ENCODE measurements around the gene DOCK8.

DNA sequence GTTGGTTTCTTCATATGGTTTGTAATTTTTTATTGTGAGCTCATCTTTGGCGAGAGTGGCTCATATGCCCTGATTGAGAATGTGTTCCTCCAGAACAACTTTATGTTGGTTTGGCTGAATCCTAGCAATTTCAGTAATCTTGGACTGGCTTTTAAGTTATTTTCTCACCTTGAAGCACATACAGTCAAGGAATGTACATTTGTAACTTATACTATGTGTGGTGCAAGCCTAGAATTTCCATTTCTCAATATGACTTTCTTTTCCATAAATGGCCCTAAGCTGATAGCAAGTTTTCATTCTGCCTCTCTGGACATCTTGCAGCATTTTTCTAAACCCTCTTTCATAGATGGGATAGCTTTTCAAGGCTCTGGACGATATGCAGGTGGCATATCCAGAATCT is 247.5 kb downstream of the DOCK8 start:
- TF ChIP-seq RCOR1 (IDR thresholded peaks at IDR 0.05; ENCODE audit: insufficient replicate concordance, low read length) (no peak), CTCF (conservative IDR thresholded peaks at IDR 0.05; ENCODE audit: low read depth, low read length) (no peak), POLR2A (IDR thresholded peaks at IDR 0.05; ENCODE audit: low read depth, low read length) (no peak), CEBPB (IDR thresholded peaks at IDR 0.05; ENCODE audit: low read depth, low read length) (no peak), RFX5 (IDR thresholded peaks at IDR 0.05; ENCODE audit: low read depth, low read length) (no peak), SMC3 (IDR thresholded peaks at IDR 0.05; ENCODE audit: low read depth, low read length) (no peak), NFE2L2 (IDR thresholded peaks at IDR 0.05; ENCODE audit: low read depth, low read length) (no peak), MAFK (IDR thresholded peaks at IDR 0.05; ENCODE audit: low read depth, low read length) (no peak), FOS (IDR thresholded peaks at IDR 0.05; ENCODE audit: low read depth, low read length) (no peak), MXI1 (IDR thresholded peaks at IDR 0.05; ENCODE audit: borderline replicate concordance, low read depth, low read length) (no peak), BHLHE40 (IDR thresholded peaks at IDR 0.05; ENCODE audit: low read depth, low read length) (no peak)
- TF ChIP-seq, protein P1, sequence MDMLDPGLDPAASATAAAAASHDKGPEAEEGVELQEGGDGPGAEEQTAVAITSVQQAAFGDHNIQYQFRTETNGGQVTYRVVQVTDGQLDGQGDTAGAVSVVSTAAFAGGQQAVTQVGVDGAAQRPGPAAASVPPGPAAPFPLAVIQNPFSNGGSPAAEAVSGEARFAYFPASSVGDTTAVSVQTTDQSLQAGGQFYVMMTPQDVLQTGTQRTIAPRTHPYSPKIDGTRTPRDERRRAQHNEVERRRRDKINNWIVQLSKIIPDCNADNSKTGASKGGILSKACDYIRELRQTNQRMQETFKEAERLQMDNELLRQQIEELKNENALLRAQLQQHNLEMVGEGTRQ (IDR thresholded peaks at IDR 0.05; ENCODE audit: low read depth, low read length): no peak
